GM18870 (cell line): ENCODE results near the gene CD82.
"Not testable (repeated sequence)": the region's sequence is repeated elsewhere in the genome, so short reads cannot be mapped to it uniquely, and the experiment has no call there.

ENCODE experiments used
- ATAC-seq: cut with Tn5 transposase; IDR thresholded peaks from one replicate; pipeline ENCODE4 v1.9.1; 2021; ENCODE audit warnings: moderate library complexity; ENCODE audit not compliant: unreplicated experiment

Gene CD82

GRCh38 chr11:44628730-44629700 is 63.6 kb downstream of the CD82 start:
- ATAC-seq, result peak; percentile 12

GRCh38 chr11:44629732-44630345 is 64.4 kb downstream of the CD82 start:
- no peak for ATAC-seq

- no peak for ATAC-seq
Observed at GRCh38 chr11:44630511-44631210, 65.2 kb downstream of the CD82 start.

- no peak for ATAC-seq
Observed at GRCh38 chr11:44631831-44632230, 66.4 kb downstream of the CD82 start.

- no peak for ATAC-seq
Observed at GRCh38 chr11:44632466-44633123, 67.1 kb downstream of the CD82 start.

GRCh38 chr11:44633641-44634040 is 68.2 kb downstream of the CD82 start:
- ATAC-seq, result no peak

GRCh38 chr11:44634401-44635281 is 69.2 kb downstream of the CD82 start:
- ATAC-seq, result no peak

- ATAC-seq, result no peak
Observed at GRCh38 chr11:44637487-44637886, 72.0 kb downstream of the CD82 start.

- ATAC-seq, result no peak
Observed at GRCh38 chr11:44638032-44638431, 72.6 kb downstream of the CD82 start.

GRCh38 chr11:44643217-44643616 is 77.8 kb downstream of the CD82 start:
- ATAC-seq, result no peak

GRCh38 chr11:44645827-44646226 is 80.4 kb downstream of the CD82 start:
- ATAC-seq, result no peak

GRCh38 chr11:44647255-44647955 is 81.9 kb downstream of the CD82 start:
- not testable (repeated sequence) for ATAC-seq

GRCh38 chr11:44648109-44648508 is 82.6 kb downstream of the CD82 start:
- ATAC-seq, result no peak

- no peak for ATAC-seq
Observed at GRCh38 chr11:44651535-44652155, 86.2 kb downstream of the CD82 start.

- ATAC-seq, result no peak
Observed at GRCh38 chr11:44652901-44653644, 87.6 kb downstream of the CD82 start.

- ATAC-seq, result no peak
Observed at GRCh38 chr11:44654057-44654456, 88.6 kb downstream of the CD82 start.

- ATAC-seq, result no peak
Observed at GRCh38 chr11:44654596-44654995, 89.1 kb downstream of the CD82 start.

GRCh38 chr11:44657836-44658505 is 92.5 kb downstream of the CD82 start:
- ATAC-seq, result no peak
